Left ventricle myocardium inferior (tissue), 1 donor: ENCODE results near the gene SH3PXD2A. TPM values are rescaled to one million over a fixed set of nuclear protein-coding genes. Genes with fewer than 3 reads are reported as not detected.

Experiments used
- DNase-seq: peaks from one replicate; pipeline ENCODE4 v3.0.0-alpha.2; 2020
- H3K27ac ChIP-seq: fragments of 200-600 bp; replicated peaks from 2 replicates; pipeline ENCODE4 v1.8.0; 2021
- H3K27me3 ChIP-seq: fragments of 200-600 bp; 2 replicates; pipeline ENCODE4 v1.8.0; 2021; ENCODE audit warnings: low read depth
- H3K36me3 ChIP-seq: fragments of 200-600 bp; 2 replicates; pipeline ENCODE4 v1.8.0; 2021
- H3K4me1 ChIP-seq: fragments of 200-600 bp; 2 replicates; pipeline ENCODE4 v1.8.0; 2021
- H3K4me3 ChIP-seq: fragments of 200-600 bp; 2 replicates; pipeline ENCODE4 v1.8.0; 2021; ENCODE audit warnings: mild to moderate bottlenecking, moderate library complexity
- H3K9me3 ChIP-seq: fragments of 200-600 bp; replicated peaks from 2 replicates; pipeline ENCODE4 v1.8.0; 2021
- intact Hi-C: fragments of 100-400 bp; cut with micrococcal nuclease; formaldehyde crosslinking; loops from one replicate; pipeline ENCODE4 v1.11.0; 2022
- total RNA-seq: library from RNA; stranded (reverse); fragmentation: NEBNext Ultra II Directional; extraction: Animal tissue kit (Norgen Biotek cat#: 25700); gene quantifications from one replicate; pipeline ENCODE4 v1.2.1, GENCODE V29; 2021
- TF ChIP-seq, protein P1 (sequence below): fragments of 200-600 bp; IDR thresholded peaks from 2 replicates; pipeline ENCODE4 v1.8.0; 2021; ENCODE audit warnings: antibody characterized with exemption, mild to moderate bottlenecking, borderline replicate concordance
- donor health status: DM: no; HTN: yes; CAD: no; lungs with severe emphysema.

SH3PXD2A gene
- total RNA-seq, 1 donor from 2014 or later = 34.4 TPM

DNA sequence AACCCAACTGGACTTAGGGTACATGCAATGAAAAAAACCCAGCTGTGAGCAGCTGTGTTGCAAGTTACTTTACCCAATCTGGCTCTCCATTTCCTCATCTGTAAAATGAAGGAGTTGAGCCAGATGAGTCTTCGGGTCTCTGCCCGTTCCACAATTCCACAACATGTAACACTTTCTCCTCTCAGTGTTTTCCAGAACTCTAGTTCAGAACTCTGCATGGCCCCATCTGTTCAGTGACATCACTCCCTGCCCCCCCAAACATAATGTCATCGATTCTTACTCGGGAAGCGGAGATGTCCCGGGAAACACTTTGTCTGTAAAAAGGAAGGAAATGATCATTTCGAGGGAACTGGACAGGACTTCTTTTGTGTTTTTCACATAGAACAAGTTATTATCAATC, 2.5 kb downstream of the SH3PXD2A start:
- no peak for DNase-seq
- intact Hi-C loops = no loop called here
- no peaks in the 10 kb centered on the region for H3K27me3 ChIP-seq
- no peaks in the 10 kb centered on the region for H3K9me3 ChIP-seq
- peaks cover 79% of the 10 kb centered on the region for H3K4me1 ChIP-seq
- no peaks in the 10 kb centered on the region for H3K36me3 ChIP-seq
- TF ChIP-seq, protein P1, sequence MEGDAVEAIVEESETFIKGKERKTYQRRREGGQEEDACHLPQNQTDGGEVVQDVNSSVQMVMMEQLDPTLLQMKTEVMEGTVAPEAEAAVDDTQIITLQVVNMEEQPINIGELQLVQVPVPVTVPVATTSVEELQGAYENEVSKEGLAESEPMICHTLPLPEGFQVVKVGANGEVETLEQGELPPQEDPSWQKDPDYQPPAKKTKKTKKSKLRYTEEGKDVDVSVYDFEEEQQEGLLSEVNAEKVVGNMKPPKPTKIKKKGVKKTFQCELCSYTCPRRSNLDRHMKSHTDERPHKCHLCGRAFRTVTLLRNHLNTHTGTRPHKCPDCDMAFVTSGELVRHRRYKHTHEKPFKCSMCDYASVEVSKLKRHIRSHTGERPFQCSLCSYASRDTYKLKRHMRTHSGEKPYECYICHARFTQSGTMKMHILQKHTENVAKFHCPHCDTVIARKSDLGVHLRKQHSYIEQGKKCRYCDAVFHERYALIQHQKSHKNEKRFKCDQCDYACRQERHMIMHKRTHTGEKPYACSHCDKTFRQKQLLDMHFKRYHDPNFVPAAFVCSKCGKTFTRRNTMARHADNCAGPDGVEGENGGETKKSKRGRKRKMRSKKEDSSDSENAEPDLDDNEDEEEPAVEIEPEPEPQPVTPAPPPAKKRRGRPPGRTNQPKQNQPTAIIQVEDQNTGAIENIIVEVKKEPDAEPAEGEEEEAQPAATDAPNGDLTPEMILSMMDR = no peak
- peak overlapping the region; percentile 87 for H3K27ac ChIP-seq
- peak overlapping the region; percentile 87 for H3K4me3 ChIP-seq

DNA sequence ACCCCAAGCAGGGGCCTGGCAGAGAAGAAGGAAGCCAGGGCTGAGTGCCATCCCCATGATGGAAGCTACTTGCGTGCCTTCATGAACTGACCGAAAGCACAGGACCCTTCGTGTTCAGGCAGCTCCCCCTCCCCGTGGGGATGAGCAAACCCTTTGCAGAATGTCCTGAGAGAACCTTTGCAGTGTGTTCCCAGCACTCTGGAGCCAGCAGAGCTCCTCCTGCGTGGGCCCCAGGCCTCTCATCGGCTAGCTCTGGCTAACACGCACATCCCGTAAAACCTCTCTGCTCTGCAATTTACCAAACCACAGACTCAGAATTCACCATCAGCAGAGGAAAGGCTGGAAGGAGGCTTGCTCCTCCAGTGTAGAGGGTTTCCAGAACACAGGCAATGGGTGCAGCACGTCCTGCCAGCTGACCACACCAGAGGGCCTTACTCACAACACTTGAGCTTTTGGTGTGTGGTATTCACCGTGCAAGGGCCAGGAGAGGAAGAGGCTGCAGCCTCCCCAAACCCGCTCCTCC, 3.1 kb downstream of the SH3PXD2A start:
- H3K27me3 ChIP-seq = no peaks in the 10 kb centered on the region
- intact Hi-C loops = no loop called here
- H3K27ac ChIP-seq = peak overlapping the region; percentile 87
- no peaks in the 10 kb centered on the region for H3K36me3 ChIP-seq
- H3K9me3 ChIP-seq = no peaks in the 10 kb centered on the region
- TF ChIP-seq, protein P1 = no peak
- H3K4me3 ChIP-seq = peak overlapping the region; percentile 87
- peak; percentile 58 for DNase-seq
- H3K4me1 ChIP-seq = peaks cover 79% of the 10 kb centered on the region

GRCh38 chr10:103851261-103851660, 4.1 kb downstream of the SH3PXD2A start:
- intact Hi-C loops = no loop called here
- Histone ChIP-seq H3K27me3 (no peaks in the 10 kb centered on the region), H3K36me3 (no peaks in the 10 kb centered on the region), H3K27ac (peak overlapping the region; percentile 87), H3K9me3 (no peaks in the 10 kb centered on the region), H3K4me1 (peaks cover 86% of the 10 kb centered on the region), H3K4me3 (no peak overlapping the region)
- no peak for DNase-seq
- TF ChIP-seq, protein P1 = no peak

DNA sequence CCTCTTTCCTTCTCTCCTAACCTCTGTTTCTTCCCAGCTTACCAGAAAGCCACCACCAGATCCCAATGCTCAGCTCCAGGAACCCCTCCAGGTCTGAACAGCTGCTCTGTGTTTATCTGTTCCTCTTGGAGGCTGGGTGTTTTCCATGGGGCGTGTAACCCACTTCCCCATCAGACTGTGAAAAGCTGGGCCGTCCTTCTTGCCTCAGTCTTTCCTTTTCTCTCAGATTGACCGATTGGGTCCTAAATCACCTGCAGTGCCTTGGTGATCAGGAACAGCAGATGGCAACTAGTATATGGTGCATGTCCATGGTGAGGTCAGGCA, 4.8 kb downstream of the SH3PXD2A start:
- Histone ChIP-seq H3K27ac (peak overlapping the region; percentile 87), H3K9me3 (no peaks in the 10 kb centered on the region), H3K4me3 (peak overlapping the region; percentile 14), H3K36me3 (no peaks in the 10 kb centered on the region), H3K4me1 (peaks cover 86% of the 10 kb centered on the region), H3K27me3 (no peaks in the 10 kb centered on the region)
- intact Hi-C loops = no loop called here
- TF ChIP-seq, protein P1 = no peak
- peak; percentile 38 for DNase-seq

DNA sequence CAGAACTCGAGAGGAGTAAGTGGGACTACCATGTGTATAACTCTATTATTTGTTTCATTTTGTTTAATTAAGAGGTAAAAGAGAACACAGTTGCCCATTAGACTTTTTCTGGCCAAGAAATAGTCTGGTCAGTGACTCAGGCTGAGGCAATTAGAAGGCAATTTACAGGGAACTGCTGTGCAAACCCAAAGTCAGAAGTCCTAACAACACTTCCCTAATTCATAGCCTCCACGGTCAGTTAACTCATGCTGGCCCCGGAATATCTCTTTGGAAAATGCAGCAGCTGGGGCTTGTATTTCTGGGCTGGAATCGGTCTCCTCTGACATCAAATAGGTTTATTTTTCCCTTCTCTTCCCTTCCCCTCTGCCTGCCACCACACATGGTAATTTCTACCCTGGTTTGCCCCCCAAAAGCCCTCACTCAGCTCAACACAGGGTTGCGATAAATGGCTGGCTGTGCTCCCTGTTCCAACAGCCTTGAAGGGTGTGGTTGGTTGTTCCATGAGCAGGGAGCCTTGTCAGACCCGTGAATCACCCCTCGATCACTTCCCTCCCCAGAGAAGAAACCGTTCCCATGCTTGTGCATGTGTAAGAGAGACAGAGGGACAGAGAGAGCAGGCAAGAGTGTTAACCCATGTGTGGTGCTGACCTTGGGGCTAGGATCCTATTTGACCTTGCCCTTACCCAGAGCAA, 5.3 kb downstream of the SH3PXD2A start:
- H3K27me3 ChIP-seq = no peaks in the 10 kb centered on the region
- peaks cover 87% of the 10 kb centered on the region for H3K4me1 ChIP-seq
- H3K9me3 ChIP-seq = no peaks in the 10 kb centered on the region
- peak overlapping the region; percentile 14 for H3K4me3 ChIP-seq
- TF ChIP-seq, protein P1 = no peak
- intact Hi-C loops = no loop called here
- H3K36me3 ChIP-seq = no peaks in the 10 kb centered on the region
- no peak for DNase-seq
- H3K27ac ChIP-seq = peak overlapping the region; percentile 87
